ENCODE data around the gene DPYSL5. TPM values are rescaled to one million over a fixed set of nuclear protein-coding genes. Genes with fewer than 3 reads are reported as not detected.

Gene DPYSL5
- total and polyA plus RNA-seq, 9 of the 15 experiments (the other 6 are each of a cell fraction or from before 2014, with no cell fraction given) = 0.06 TPM; not detected in 8

DNA sequence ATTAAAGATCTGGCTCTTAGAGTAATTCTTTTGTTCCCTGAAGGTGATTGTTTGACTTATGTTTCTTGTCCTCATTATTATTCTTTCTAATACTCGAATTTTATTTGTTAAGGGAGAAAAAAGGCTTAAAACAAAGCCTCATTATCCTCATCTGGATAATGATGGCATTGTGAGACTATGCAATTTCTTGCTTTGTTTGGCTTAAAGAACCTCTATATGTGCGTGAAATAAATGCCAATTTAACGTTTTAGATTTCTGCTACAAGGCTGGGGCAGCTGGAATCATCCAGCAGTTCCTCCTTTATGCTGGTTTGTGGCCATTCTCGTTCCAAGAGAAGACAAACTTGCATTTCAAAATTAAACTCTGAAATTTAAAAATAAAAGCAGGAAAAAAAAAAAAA is 4.9 kb upstream of the DPYSL5 start:
- ChIA-PET CTCF (ENCODE audit: low intra/inter-chr PET ratio) (no interaction called here), POLR2A (interaction anchor here (0.9 to 1.6 kb wide), 3 partner anchors 9 to 18 kb away, joined by 3 read pairs; no protein-coding TSS in a partner anchor)
- in situ Hi-C loops (cut with MboI) = loop anchor here (5.0 to 10.0 kb wide), 3 partner anchors 102 to 452 kb away; no protein-coding TSS in a partner anchor
- BruUV-seq (replicated peaks) = no TSS peak
- Histone ChIP-seq H3K4me2 (ENCODE audit: insufficient read depth, low read length) (no peak overlapping the region), H3K9ac (ENCODE audit: insufficient read depth in 1 of 2, low read depth in 2 of 2, low read length in 2 of 2) (no peak overlapping the region), H3K4me1 (replicated peaks in 1 of 2; ENCODE audit: control insufficient read depth in 2 of 2, insufficient read depth in 2 of 2, low read length in 2 of 2) (peaks cover 0 to 16% of the 10 kb centered on the region in 2 experiments; a peak in 2 of 5 replicates), H3K4me3 (no peak overlapping the region), H2AFZ (ENCODE audit: low read depth, low read length) (no peak overlapping the region), H3K9me1 (ENCODE audit: control insufficient read depth, insufficient read depth, low read length) (no peaks in the 10 kb centered on the region), H3K27me3 (ENCODE audit: control insufficient read depth in 2 of 2, insufficient read depth in 2 of 2, low read length in 2 of 2) (peaks cover 35 to 53% of the 10 kb centered on the region in 2 experiments), H3K79me2 (ENCODE audit: control insufficient read depth, insufficient read depth, low read length) (no peaks in the 10 kb centered on the region), H3K36me3 (ENCODE audit: control insufficient read depth, insufficient read depth, low read length) (no peaks in the 10 kb centered on the region), H3K9me3 (replicated peaks; ENCODE audit: control insufficient read depth, insufficient read depth, low read depth, low read length) (no peaks in the 10 kb centered on the region), H3K27ac (ENCODE audit: extremely low read depth, low read depth, low read length) (no peak overlapping the region), H4K20me1 (replicated peaks; ENCODE audit: control insufficient read depth, insufficient read depth, low read length) (no peaks in the 10 kb centered on the region; the same call in 1 of the 2 replicates)
- TF ChIP-seq ZC3H4 (CRISPR knock-in tag; IDR thresholded peaks at IDR 0.05; ENCODE audit: borderline replicate concordance) = no peak
- TF ChIP-seq, protein P1, sequence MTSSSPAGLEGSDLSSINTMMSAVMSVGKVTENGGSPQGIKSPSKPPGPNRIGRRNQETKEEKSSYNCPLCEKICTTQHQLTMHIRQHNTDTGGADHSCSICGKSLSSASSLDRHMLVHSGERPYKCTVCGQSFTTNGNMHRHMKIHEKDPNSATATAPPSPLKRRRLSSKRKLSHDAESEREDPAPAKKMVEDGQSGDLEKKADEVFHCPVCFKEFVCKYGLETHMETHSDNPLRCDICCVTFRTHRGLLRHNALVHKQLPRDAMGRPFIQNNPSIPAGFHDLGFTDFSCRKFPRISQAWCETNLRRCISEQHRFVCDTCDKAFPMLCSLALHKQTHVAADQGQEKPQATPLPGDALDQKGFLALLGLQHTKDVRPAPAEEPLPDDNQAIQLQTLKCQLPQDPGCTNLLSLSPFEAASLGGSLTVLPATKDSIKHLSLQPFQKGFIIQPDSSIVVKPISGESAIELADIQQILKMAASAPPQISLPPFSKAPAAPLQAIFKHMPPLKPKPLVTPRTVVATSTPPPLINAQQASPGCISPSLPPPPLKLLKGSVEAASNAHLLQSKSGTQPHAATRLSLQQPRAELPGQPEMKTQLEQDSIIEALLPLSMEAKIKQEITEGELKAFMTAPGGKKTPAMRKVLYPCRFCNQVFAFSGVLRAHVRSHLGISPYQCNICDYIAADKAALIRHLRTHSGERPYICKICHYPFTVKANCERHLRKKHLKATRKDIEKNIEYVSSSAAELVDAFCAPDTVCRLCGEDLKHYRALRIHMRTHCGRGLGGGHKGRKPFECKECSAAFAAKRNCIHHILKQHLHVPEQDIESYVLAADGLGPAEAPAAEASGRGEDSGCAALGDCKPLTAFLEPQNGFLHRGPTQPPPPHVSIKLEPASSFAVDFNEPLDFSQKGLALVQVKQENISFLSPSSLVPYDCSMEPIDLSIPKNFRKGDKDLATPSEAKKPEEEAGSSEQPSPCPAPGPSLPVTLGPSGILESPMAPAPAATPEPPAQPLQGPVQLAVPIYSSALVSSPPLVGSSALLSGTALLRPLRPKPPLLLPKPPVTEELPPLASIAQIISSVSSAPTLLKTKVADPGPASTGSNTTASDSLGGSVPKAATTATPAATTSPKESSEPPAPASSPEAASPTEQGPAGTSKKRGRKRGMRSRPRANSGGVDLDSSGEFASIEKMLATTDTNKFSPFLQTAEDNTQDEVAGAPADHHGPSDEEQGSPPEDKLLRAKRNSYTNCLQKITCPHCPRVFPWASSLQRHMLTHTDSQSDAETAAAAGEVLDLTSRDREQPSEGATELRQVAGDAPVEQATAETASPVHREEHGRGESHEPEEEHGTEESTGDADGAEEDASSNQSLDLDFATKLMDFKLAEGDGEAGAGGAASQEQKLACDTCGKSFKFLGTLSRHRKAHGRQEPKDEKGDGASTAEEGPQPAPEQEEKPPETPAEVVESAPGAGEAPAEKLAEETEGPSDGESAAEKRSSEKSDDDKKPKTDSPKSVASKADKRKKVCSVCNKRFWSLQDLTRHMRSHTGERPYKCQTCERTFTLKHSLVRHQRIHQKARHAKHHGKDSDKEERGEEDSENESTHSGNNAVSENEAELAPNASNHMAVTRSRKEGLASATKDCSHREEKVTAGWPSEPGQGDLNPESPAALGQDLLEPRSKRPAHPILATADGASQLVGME (CRISPR knock-in tag; IDR thresholded peaks at IDR 0.05) = no peak
- no peak for TF ChIP-seq HDAC1 (IDR thresholded peaks at IDR 0.05)
- TF ChIP-seq CAMTA2 (CRISPR knock-in tag; conservative IDR thresholded peaks at IDR 0.05) = no peak
- TF ChIP-seq YBX1 (IDR thresholded peaks at IDR 0.05) = no peak
- TF ChIP-seq COPS2 (conservative IDR thresholded peaks at IDR 0.05) = no peak
- TF ChIP-seq MEF2A (IDR thresholded peaks at IDR 0.05; ENCODE audit: control insufficient read depth, low read depth, low read length) = no peak
- TF ChIP-seq SAP30 (IDR thresholded peaks at IDR 0.05; ENCODE audit: borderline replicate concordance, insufficient read depth, low read depth, low read length, poor library complexity, severe bottlenecking) = no peak
- TF ChIP-seq TBP (optimal IDR thresholded peaks at IDR 0.05; ENCODE audit: low read depth, low read length) = no peak
- TF ChIP-seq, protein P2, sequence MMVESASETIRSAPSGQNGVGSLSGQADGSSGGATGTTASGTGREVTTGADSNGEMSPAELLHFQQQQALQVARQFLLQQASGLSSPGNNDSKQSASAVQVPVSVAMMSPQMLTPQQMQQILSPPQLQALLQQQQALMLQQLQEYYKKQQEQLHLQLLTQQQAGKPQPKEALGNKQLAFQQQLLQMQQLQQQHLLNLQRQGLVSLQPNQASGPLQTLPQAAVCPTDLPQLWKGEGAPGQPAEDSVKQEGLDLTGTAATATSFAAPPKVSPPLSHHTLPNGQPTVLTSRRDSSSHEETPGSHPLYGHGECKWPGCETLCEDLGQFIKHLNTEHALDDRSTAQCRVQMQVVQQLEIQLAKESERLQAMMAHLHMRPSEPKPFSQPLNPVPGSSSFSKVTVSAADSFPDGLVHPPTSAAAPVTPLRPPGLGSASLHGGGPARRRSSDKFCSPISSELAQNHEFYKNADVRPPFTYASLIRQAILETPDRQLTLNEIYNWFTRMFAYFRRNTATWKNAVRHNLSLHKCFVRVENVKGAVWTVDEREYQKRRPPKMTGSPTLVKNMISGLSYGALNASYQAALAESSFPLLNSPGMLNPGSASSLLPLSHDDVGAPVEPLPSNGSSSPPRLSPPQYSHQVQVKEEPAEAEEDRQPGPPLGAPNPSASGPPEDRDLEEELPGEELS (CRISPR knock-in tag; IDR thresholded peaks at IDR 0.05; ENCODE audit: borderline replicate concordance) = no peak
- no peak for TF ChIP-seq HNRNPL (IDR thresholded peaks at IDR 0.05; ENCODE audit: low read depth, low read length)
- TF ChIP-seq, protein P3, sequence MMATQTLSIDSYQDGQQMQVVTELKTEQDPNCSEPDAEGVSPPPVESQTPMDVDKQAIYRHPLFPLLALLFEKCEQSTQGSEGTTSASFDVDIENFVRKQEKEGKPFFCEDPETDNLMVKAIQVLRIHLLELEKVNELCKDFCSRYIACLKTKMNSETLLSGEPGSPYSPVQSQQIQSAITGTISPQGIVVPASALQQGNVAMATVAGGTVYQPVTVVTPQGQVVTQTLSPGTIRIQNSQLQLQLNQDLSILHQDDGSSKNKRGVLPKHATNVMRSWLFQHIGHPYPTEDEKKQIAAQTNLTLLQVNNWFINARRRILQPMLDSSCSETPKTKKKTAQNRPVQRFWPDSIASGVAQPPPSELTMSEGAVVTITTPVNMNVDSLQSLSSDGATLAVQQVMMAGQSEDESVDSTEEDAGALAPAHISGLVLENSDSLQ (IDR thresholded peaks at IDR 0.05) = no peak
- FAIRE-seq (no peak), DNase-seq (ENCODE audit: extremely low read depth in 1 of 4, low spot score in 3 of 4) (no peak), ATAC-seq (no peak)
- intact Hi-C loops (cut with micrococcal nuclease) = loop anchor here (5.0 to 10.0 kb wide), 3 partner anchors 236 to 442 kb away; partner anchors contain the start of gene TRIM54
- 0% methylated on average over 4 of the region's 4 CpGs for WGBS (ENCODE audit: insufficient coverage, low coverage, missing lambda C conversion rate)

Measured in K562 (cell line).